Thymus (tissue), 11 donors: ENCODE results near the gene OR5K2. TPM values are rescaled to one million over a fixed set of nuclear protein-coding genes. Genes with fewer than 3 reads are reported as not detected.

Experiments
- DNase-seq, 9 donors: peaks; one replicate each; pipeline ENCODE4 v3.0.0-alpha.2; 2013; ENCODE audit warnings: low spot score in 9 of 9, low read depth in 6 of 9, missing footprints in 1 of 9
- H3K27ac ChIP-seq, 2 donors: one replicate each; pipeline ENCODE4 v1.5.1; 2013; ENCODE audit warnings: control low read depth in 1 of 2, low read depth in 1 of 2, low read length in 1 of 2, mild to moderate bottlenecking in 1 of 2, moderate library complexity in 1 of 2
- H3K27me3 ChIP-seq, 2 donors: one replicate each; pipeline ENCODE4 v1.5.1; 2013; ENCODE audit warnings: low read length in 1 of 2; ENCODE audit not compliant: control insufficient read depth in 2 of 2, insufficient read depth in 1 of 2
- H3K36me3 ChIP-seq, 2 donors: one replicate each; pipeline ENCODE4 v1.5.1; 2013; ENCODE audit warnings: low read length in 1 of 2, mild to moderate bottlenecking in 1 of 2, moderate library complexity in 1 of 2; ENCODE audit not compliant: control insufficient read depth in 2 of 2, insufficient read depth in 2 of 2
- H3K4me1 ChIP-seq, 2 donors: one replicate each; pipeline ENCODE4 v1.5.1; 2013; ENCODE audit warnings: low read length in 2 of 2; ENCODE audit not compliant: control insufficient read depth in 2 of 2, insufficient read depth in 2 of 2
- H3K4me3 ChIP-seq, 2 donors: one replicate each; pipeline ENCODE4 v1.5.1; 2013; ENCODE audit warnings: low read length in 2 of 2, control low read depth in 1 of 2, mild to moderate bottlenecking in 1 of 2
- H3K9me3 ChIP-seq, 2 donors: one replicate each; pipeline ENCODE4 v1.5.1; 2013; ENCODE audit warnings: low read length in 1 of 2, mild to moderate bottlenecking in 1 of 2; ENCODE audit not compliant: control insufficient read depth in 2 of 2, insufficient read depth in 1 of 2
- WGBS: extraction: QIAGEN DNeasy Blood & Tissue Kit; methylation state at CpG from one replicate; pipeline ENCODE4 v1.1.7; 2013; 5-methylcytosine and 5-hydroxymethylcytosine counted together
- polyA plus RNA-seq: library from polyadenylated mRNA; stranded (reverse); fragments of 200-250 nt; gene quantifications from one replicate; pipeline ENCODE4 v1.2.3, GENCODE V29; 2013
- total RNA-seq: library from RNA; stranded (reverse); fragments of 120-200 nt; gene quantifications from one replicate; pipeline ENCODE4 v1.2.4, GENCODE V29; 2013
- donor health status: healthy.

Gene OR5K2
- total and polyA plus RNA-seq, 2 donors = not detected

DNA sequence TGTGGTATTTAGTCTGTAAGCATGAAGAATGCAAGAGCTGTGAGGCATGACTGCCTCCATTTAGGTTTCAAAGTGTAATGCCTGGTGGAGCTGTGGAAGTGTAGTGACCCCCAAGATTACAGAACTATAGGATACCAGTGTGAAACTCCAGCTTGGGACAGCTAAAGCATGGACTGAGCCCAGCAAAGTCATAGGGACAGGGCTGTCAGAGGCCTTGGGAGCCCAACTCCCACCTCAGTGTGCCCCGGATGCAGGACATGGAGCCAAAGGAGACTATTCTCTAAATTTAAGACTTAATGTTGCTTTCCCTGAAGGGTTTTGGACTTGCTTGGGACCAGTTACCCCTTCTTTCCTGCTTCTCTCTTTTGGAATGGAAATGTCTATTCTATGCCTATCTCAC lies 45.1 kb downstream of the OR5K2 start:
- no peaks in the 10 kb centered on the region for H3K27me3 ChIP-seq
- no peaks in the 10 kb centered on the region for H3K9me3 ChIP-seq
- no peak for DNase-seq
- no peak overlapping the region for H3K4me3 ChIP-seq
- 98% methylated on average over 1 of the region's 1 CpG for WGBS
- H3K27ac ChIP-seq = no peak overlapping the region
- no peaks in the 10 kb centered on the region for H3K4me1 ChIP-seq
- no peaks in the 10 kb centered on the region for H3K36me3 ChIP-seq

DNA sequence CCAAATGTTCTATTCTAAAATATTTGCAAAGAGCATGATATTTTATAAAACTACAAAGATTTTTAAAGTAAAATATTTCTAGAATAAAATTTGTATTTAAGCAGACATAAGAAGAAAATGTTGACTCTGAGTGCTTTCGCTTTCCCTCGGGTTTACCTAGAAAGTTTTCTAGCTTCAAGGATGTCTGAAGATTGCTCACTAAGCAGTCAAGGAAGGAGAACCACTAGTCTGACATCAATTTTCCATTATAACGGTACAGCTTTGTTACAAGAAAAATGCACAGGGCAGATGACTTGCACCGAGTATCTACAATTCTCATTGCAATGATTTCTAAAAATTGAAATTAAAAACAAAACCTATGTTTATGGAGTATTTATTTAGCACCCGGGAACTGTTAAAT lies 48.5 kb downstream of the OR5K2 start:
- H3K4me3 ChIP-seq = no peak overlapping the region
- no peaks in the 10 kb centered on the region for H3K9me3 ChIP-seq
- no peaks in the 10 kb centered on the region for H3K27me3 ChIP-seq
- no peaks in the 10 kb centered on the region for H3K4me1 ChIP-seq
- no peaks in the 10 kb centered on the region for H3K36me3 ChIP-seq
- H3K27ac ChIP-seq = no peak overlapping the region
- DNase-seq = no peak
- WGBS = 89% methylated on average over 5 of the region's 5 CpGs

Other genes starting within 250 kb of the OR5K2 start
- not detected for gene OR5H6, start 233.4 kb upstream of the OR5K2 start, total RNA-seq
- not detected for gene OR5H6, start 233.4 kb upstream of the OR5K2 start, polyA plus RNA-seq
- gene OR5H2, start 215.2 kb upstream of the OR5K2 start, total RNA-seq = not detected
- not detected for gene OR5H2, start 215.2 kb upstream of the OR5K2 start, polyA plus RNA-seq
- not detected for gene OR5K4, start 143.8 kb upstream of the OR5K2 start, total RNA-seq
- gene OR5K4, start 143.8 kb upstream of the OR5K2 start, polyA plus RNA-seq = not detected
- gene OR5K3, start 107.0 kb upstream of the OR5K2 start, total RNA-seq = not detected
- gene OR5K3, start 107.0 kb upstream of the OR5K2 start, polyA plus RNA-seq = not detected
- gene OR5K1, start 34.5 kb upstream of the OR5K2 start, total RNA-seq = not detected
- gene OR5K1, start 34.5 kb upstream of the OR5K2 start, polyA plus RNA-seq = 0.02 TPM
- 65.2 TPM for gene CLDND1, start 25.2 kb downstream of the OR5K2 start, total RNA-seq
- gene CLDND1, start 25.2 kb downstream of the OR5K2 start, polyA plus RNA-seq = 60.1 TPM
- 0.47 TPM for gene GPR15, start 34.3 kb downstream of the OR5K2 start, total RNA-seq
- 1.0 TPM for gene GPR15, start 34.3 kb downstream of the OR5K2 start, polyA plus RNA-seq
- 17.2 TPM for gene CPOX, start 95.9 kb downstream of the OR5K2 start, total RNA-seq
- gene CPOX, start 95.9 kb downstream of the OR5K2 start, polyA plus RNA-seq = 28.6 TPM